ENCODE measurements around the gene SLC22A31.

The SLC22A31 gene

GRCh38 chr16:89175280-89176146 lies 24.8 kb downstream of the SLC22A31 start:
- H3K9me3 ChIP-seq (ENCODE audit: low read length), result no peaks in the 10 kb centered on the region
- H3K9ac ChIP-seq (ENCODE audit: low read length), result no peak overlapping the region
- H2AFZ ChIP-seq (ENCODE audit: low read length), result no peak overlapping the region
- H3K4me3 ChIP-seq (ENCODE audit: low read depth, low read length, poor library complexity, severe bottlenecking), result no peak overlapping the region
- H3F3A ChIP-seq (ENCODE audit: insufficient read depth, low read length), result no peaks in the 10 kb centered on the region
- no peaks in the 10 kb centered on the region for H3K9me2 ChIP-seq (ENCODE audit: low read depth, low read length)
- H3K36me3 ChIP-seq (ENCODE audit: insufficient read depth, low read length), result no peaks in the 10 kb centered on the region
- no peak overlapping the region for H3K27ac ChIP-seq (ENCODE audit: low read depth, low read length, poor library complexity, severe bottlenecking)
- no peaks in the 10 kb centered on the region for H3K79me2 ChIP-seq (ENCODE audit: insufficient read depth, low read length)
- H3K4me2 ChIP-seq (ENCODE audit: low read length), result no peak overlapping the region
- H3K4me1 ChIP-seq (ENCODE audit: insufficient read depth, low read length, severe bottlenecking), result peaks cover 10% of the 10 kb centered on the region
- H3K27me3 ChIP-seq (ENCODE audit: insufficient read depth, low read length), result no peaks in the 10 kb centered on the region; the same call in 1 of the 2 replicates
- TF ChIP-seq, protein P1, sequence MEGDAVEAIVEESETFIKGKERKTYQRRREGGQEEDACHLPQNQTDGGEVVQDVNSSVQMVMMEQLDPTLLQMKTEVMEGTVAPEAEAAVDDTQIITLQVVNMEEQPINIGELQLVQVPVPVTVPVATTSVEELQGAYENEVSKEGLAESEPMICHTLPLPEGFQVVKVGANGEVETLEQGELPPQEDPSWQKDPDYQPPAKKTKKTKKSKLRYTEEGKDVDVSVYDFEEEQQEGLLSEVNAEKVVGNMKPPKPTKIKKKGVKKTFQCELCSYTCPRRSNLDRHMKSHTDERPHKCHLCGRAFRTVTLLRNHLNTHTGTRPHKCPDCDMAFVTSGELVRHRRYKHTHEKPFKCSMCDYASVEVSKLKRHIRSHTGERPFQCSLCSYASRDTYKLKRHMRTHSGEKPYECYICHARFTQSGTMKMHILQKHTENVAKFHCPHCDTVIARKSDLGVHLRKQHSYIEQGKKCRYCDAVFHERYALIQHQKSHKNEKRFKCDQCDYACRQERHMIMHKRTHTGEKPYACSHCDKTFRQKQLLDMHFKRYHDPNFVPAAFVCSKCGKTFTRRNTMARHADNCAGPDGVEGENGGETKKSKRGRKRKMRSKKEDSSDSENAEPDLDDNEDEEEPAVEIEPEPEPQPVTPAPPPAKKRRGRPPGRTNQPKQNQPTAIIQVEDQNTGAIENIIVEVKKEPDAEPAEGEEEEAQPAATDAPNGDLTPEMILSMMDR (IDR thresholded peaks at IDR 0.05; ENCODE audit: low read length), result no peak
- TF ChIP-seq EZH2 (IDR thresholded peaks at IDR 0.05; ENCODE audit: borderline replicate concordance, low read length), result no peak
- no peaks in the 10 kb centered on the region for H4K20me1 ChIP-seq (ENCODE audit: insufficient read depth, low read length)

DNA sequence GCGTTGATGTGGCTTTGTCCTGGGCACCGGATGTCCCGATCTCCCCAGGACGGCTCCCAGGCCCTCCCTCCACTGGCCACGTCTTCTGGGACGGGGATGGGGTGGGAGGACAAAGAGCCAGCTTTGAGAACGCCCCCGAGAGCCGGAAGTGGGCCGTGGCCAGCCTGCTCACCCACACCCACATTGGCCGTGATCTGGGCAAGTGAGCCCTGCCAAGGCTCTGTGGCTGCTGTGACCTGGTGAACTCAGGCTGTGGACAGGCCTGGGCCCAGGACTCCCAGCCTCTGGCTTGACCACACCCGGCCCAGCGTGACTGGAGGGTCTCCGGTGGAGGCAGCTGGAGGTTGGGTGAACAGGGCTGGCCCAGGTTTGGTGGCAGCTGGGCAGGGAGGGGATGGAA lies 25.5 kb downstream of the SLC22A31 start:
- H3K9me3 ChIP-seq (ENCODE audit: low read length), result no peaks in the 10 kb centered on the region
- TF ChIP-seq, protein P1 (IDR thresholded peaks at IDR 0.05; ENCODE audit: low read length), result no peak
- no peak for TF ChIP-seq EZH2 (IDR thresholded peaks at IDR 0.05; ENCODE audit: borderline replicate concordance, low read length)
- no peaks in the 10 kb centered on the region for H3K79me2 ChIP-seq (ENCODE audit: insufficient read depth, low read length)
- H2AFZ ChIP-seq (ENCODE audit: low read length), result no peak overlapping the region
- no peaks in the 10 kb centered on the region for H3K9me2 ChIP-seq (ENCODE audit: low read depth, low read length)
- H3K9ac ChIP-seq (ENCODE audit: low read length), result no peak overlapping the region
- H3K27ac ChIP-seq (ENCODE audit: low read depth, low read length, poor library complexity, severe bottlenecking), result no peak overlapping the region
- H3K4me3 ChIP-seq (ENCODE audit: low read depth, low read length, poor library complexity, severe bottlenecking), result no peak overlapping the region
- no peaks in the 10 kb centered on the region for H3F3A ChIP-seq (ENCODE audit: insufficient read depth, low read length)
- no peak overlapping the region for H3K4me2 ChIP-seq (ENCODE audit: low read length)
- H3K36me3 ChIP-seq (ENCODE audit: insufficient read depth, low read length), result no peaks in the 10 kb centered on the region
- no peaks in the 10 kb centered on the region for H4K20me1 ChIP-seq (ENCODE audit: insufficient read depth, low read length)
- peaks cover 15% of the 10 kb centered on the region for H3K4me1 ChIP-seq (ENCODE audit: insufficient read depth, low read length, severe bottlenecking)
- H3K27me3 ChIP-seq (ENCODE audit: insufficient read depth, low read length), result peaks cover 2% of the 10 kb centered on the region; the same call in 1 of the 2 replicates

- no peak overlapping the region for H3K9ac ChIP-seq (ENCODE audit: low read length)
- H3K9me3 ChIP-seq (ENCODE audit: low read length), result no peaks in the 10 kb centered on the region
- H3K9me2 ChIP-seq (ENCODE audit: low read depth, low read length), result no peaks in the 10 kb centered on the region
- H3K4me1 ChIP-seq (ENCODE audit: insufficient read depth, low read length, severe bottlenecking), result peaks cover 15% of the 10 kb centered on the region
- no peak overlapping the region for H3K27ac ChIP-seq (ENCODE audit: low read depth, low read length, poor library complexity, severe bottlenecking)
- H3K79me2 ChIP-seq (ENCODE audit: insufficient read depth, low read length), result no peaks in the 10 kb centered on the region
- H3F3A ChIP-seq (ENCODE audit: insufficient read depth, low read length), result no peaks in the 10 kb centered on the region
- H3K4me2 ChIP-seq (ENCODE audit: low read length), result no peak overlapping the region
- no peaks in the 10 kb centered on the region for H3K36me3 ChIP-seq (ENCODE audit: insufficient read depth, low read length)
- H2AFZ ChIP-seq (ENCODE audit: low read length), result no peak overlapping the region
- no peak overlapping the region for H3K4me3 ChIP-seq (ENCODE audit: low read depth, low read length, poor library complexity, severe bottlenecking)
- H3K27me3 ChIP-seq (ENCODE audit: insufficient read depth, low read length), result peaks cover 9% of the 10 kb centered on the region
- TF ChIP-seq, protein P1 (IDR thresholded peaks at IDR 0.05; ENCODE audit: low read length), result no peak
- TF ChIP-seq EZH2 (IDR thresholded peaks at IDR 0.05; ENCODE audit: borderline replicate concordance, low read length), result no peak
- no peaks in the 10 kb centered on the region for H4K20me1 ChIP-seq (ENCODE audit: insufficient read depth, low read length)
Observed at GRCh38 chr16:89174055-89174827, 26.1 kb downstream of the SLC22A31 start.

All from OCI-LY1 (cell line).